ENCODE results near the gene DMRTB1.

DNA sequence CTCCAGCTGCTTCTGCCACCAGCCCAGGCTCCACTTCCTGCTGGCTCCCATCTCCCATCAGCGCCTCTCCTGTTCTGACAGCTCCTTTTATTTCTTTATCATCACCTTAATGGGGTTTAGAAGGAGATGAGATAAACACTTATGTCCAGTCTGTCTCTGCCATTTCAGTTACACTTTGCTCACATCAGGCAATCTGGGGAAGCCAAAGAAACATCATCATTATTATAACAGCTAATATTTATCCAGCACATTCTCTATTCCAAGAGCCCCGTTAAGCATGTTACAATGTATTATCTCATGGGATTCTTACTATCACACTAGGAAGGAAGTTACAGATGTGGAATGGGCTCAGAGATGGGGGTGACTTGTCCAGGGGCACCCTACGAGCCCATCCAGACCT, 31.2 kb downstream of the DMRTB1 start:
- TF ChIP-seq YY1 (tag by site-specific recombination; IDR thresholded peaks at IDR 0.05) (no peak), ZNF510 (tag by site-specific recombination; IDR thresholded peaks at IDR 0.05; ENCODE audit: insufficient replicate concordance) (no peak), ZNF571 (tag by site-specific recombination; IDR thresholded peaks at IDR 0.05) (no peak), CTCF (tag by site-specific recombination; IDR thresholded peaks at IDR 0.05) (no peak), ZNF555 (tag by site-specific recombination; conservative IDR thresholded peaks at IDR 0.05) (no peak), BCL11A (tag by site-specific recombination; IDR thresholded peaks at IDR 0.05; ENCODE audit: low read depth) (no peak), ZNF433 (tag by site-specific recombination; IDR thresholded peaks at IDR 0.05; ENCODE audit: low read depth) (no peak), ZSCAN4 (tag by site-specific recombination; IDR thresholded peaks at IDR 0.05) (no peak), ZNF114 (tag by site-specific recombination; IDR thresholded peaks at IDR 0.05) (no peak)
- TF ChIP-seq, protein P1, sequence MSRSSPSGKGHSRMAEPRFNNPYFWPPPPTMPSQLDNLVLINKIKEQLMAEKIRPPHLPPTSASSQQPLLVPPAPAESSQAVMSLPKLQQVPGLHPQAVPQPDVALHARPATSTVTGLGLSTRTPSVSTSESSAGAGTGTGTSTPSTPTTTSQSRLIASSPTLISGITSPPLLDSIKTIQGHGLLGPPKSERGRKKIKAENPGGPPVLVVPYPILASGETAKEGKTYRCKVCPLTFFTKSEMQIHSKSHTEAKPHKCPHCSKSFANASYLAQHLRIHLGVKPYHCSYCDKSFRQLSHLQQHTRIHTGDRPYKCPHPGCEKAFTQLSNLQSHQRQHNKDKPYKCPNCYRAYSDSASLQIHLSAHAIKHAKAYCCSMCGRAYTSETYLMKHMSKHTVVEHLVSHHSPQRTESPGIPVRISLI (tag by site-specific recombination; IDR thresholded peaks at IDR 0.05) = no peak
- TF ChIP-seq, protein P2, sequence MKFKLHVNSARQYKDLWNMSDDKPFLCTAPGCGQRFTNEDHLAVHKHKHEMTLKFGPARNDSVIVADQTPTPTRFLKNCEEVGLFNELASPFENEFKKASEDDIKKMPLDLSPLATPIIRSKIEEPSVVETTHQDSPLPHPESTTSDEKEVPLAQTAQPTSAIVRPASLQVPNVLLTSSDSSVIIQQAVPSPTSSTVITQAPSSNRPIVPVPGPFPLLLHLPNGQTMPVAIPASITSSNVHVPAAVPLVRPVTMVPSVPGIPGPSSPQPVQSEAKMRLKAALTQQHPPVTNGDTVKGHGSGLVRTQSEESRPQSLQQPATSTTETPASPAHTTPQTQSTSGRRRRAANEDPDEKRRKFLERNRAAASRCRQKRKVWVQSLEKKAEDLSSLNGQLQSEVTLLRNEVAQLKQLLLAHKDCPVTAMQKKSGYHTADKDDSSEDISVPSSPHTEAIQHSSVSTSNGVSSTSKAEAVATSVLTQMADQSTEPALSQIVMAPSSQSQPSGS (tag by site-specific recombination; IDR thresholded peaks at IDR 0.05; ENCODE audit: low read depth) = no peak
- TF ChIP-seq, protein P3, sequence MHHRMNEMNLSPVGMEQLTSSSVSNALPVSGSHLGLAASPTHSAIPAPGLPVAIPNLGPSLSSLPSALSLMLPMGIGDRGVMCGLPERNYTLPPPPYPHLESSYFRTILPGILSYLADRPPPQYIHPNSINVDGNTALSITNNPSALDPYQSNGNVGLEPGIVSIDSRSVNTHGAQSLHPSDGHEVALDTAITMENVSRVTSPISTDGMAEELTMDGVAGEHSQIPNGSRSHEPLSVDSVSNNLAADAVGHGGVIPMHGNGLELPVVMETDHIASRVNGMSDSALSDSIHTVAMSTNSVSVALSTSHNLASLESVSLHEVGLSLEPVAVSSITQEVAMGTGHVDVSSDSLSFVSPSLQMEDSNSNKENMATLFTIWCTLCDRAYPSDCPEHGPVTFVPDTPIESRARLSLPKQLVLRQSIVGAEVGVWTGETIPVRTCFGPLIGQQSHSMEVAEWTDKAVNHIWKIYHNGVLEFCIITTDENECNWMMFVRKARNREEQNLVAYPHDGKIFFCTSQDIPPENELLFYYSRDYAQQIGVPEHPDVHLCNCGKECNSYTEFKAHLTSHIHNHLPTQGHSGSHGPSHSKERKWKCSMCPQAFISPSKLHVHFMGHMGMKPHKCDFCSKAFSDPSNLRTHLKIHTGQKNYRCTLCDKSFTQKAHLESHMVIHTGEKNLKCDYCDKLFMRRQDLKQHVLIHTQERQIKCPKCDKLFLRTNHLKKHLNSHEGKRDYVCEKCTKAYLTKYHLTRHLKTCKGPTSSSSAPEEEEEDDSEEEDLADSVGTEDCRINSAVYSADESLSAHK (tag by site-specific recombination; IDR thresholded peaks at IDR 0.05) = no peak
- TF ChIP-seq, protein P4, sequence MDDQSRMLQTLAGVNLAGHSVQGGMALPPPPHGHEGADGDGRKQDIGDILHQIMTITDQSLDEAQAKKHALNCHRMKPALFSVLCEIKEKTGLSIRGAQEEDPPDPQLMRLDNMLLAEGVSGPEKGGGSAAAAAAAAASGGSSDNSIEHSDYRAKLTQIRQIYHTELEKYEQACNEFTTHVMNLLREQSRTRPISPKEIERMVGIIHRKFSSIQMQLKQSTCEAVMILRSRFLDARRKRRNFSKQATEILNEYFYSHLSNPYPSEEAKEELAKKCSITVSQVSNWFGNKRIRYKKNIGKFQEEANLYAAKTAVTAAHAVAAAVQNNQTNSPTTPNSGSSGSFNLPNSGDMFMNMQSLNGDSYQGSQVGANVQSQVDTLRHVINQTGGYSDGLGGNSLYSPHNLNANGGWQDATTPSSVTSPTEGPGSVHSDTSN (CRISPR knock-in tag; IDR thresholded peaks at IDR 0.05) = no peak
